GM21360 (cell line): ENCODE measurements around the gene SKI.

Experiments
- ATAC-seq: cut with Tn5 transposase; IDR thresholded peaks from one replicate; pipeline ENCODE4 v1.9.1; 2021; ENCODE audit warnings: mild to moderate bottlenecking, moderate library complexity; ENCODE audit not compliant: unreplicated experiment

The SKI gene

DNA sequence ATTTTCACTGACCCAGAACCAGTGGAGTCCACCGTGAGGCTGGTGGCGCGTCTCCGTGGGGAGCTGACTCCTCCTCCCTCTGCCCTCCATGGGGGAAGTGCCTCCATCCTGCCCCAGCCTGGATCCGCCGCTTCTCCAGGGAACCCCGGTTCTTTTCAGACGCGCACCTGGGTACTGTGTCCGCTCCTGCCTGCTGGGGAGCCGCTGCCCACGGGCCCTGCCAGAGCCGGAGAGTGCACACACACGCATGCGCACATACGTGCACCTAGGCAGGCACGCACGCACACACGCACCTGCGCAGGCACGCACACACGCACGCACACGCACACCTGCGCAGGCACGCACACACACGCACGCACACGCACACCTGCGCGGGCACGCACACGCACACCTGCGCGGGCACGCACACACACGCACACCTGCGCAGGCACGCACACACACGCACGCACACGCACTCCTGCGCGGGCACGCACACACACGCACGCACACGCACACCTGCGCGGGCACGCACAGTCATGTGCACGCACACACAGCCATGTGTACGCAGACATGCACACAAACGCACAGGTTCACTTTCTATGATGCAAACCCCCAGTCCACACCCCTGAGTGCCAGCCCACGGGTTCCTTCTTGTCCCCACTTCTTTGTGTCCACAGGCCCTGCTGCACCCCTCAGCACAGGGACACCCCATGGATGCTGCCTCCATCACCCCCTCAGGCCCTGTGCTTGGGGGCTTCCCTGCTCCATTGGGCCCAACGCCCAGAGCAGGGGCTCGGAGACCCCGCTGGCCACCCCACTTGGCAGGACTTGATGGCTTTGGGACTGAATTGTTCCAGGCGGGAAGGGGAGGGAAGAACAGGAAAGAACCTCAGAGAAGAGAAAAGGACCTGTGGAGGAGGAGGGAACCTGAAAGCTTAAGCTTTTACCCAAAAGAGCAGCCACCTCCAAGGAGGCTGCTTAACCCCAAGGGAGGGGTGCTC, 120.5 kb downstream of the SKI start:
- no peak for ATAC-seq

DNA sequence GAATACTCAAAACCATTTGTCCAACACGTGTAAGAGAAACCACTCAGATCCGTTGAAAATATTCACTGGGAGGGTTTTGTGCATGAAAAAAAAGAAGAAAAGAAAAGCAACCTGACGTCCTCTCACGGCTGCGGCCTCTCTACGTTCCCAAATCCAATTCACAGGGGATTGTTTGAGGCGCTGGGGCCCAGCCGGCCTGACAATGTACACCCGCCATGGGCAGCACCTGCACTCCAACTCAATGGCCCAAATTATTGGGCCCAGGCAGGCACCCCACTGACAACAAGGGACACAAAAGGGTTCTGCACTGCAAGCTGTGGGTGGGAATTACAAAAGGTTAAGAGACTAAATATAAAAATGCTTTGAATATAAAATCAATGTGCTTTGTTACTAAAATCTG, 121.7 kb downstream of the SKI start:
- no peak for ATAC-seq

DNA sequence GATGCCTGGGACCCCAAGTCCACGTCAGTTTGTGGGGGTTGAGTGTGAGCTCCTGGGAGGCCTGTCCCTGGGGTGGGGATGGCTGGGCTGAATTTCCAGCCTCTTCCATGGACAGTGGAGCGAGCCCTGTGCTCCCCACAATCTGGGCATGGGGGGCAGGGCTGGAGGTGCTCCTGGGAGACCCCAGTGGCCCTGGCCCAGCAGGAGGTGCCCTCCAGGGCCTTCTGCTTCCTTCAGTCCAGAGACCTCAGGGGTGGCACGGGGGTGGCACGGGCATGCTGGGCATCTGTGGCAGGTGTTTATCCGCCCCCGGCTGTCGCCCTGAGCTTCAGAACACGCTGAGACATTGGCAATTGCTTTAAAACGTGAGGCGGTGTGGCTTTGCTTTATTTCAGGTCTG, 122.4 kb downstream of the SKI start:
- no peak for ATAC-seq

DNA sequence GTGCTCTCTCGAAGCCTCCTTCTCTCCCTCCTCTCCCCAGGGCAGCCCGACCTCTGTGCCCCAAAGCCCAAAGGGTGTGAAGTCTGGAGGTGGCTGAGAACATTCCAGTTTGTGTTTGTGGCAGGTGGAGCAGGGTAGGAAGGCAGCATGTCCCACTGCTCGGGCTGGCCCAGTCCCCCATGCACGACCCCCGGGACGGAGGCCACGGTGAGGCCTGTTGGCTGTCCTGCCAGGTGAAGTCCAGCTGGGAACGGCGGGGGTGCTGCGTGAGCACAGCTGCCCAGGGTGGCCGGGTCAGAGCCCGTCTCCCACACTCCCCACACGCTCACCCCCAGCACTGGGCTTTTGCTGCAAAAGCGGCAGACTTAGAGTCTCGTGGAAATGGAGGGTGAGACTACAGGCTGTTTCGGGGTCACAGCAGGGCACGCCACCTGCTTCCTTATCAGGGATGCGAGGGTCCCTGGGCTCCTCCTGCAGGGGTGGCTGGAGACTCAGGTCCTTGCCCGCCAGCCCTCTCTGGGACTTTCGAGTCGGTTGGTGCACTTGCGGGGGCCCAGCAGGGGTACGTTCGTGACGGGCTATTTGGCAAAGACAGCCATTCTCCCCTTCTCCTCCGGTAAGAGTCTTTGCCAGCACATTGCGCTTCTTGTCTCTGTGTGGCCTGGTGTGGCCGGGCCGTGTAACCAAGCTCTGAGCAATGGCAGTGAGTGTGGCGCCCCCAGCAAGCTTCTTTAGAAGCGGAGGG, 123.0 kb downstream of the SKI start:
- no peak for ATAC-seq

DNA sequence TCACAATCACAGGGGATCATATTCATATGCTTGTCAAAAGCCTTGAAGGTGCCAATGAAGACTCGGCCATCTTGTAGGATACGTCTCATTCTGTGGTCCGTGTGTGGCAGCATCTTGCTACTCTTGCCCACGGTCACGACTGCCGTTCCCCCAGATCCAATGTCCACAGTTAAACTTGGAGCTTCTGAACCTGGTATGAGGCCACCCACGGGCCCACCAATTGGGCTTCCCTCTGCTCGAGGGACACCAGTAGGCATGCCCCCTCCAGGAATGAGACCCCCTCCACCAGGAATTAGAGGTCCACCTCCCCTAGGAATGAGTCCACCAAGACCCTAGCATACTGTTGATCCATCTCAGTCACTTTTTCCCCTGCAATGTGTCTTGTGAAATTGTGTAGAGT, 123.6 kb downstream of the SKI start:
- no peak for ATAC-seq

DNA sequence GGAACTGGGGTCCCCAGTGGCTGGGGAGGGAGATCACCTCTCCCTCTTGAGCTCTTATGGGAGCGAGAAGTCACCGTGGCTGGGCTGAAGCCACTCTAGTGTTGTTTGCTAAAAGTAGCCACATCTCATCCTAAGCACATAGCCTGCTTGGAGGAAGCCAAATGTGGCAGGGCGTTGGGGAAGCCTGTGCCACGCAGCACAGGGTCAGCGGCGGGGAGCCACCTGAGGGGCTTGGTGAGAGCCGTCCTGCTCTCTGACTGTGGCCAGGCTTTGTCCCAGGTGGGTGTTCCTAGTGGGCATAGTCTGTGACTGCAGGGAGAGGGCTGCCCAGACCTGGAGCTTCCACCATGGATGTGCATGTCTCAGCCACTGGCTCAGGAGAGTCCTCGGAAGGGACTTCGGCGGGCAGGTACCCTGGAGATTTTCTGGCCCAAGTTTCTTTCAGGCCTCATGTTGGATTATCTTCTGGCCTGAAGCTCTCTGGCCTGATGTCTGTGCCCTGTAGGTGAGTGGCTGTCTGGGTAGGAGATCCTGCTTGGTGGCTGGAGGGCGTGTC, 124.3 kb downstream of the SKI start:
- no peak for ATAC-seq

DNA sequence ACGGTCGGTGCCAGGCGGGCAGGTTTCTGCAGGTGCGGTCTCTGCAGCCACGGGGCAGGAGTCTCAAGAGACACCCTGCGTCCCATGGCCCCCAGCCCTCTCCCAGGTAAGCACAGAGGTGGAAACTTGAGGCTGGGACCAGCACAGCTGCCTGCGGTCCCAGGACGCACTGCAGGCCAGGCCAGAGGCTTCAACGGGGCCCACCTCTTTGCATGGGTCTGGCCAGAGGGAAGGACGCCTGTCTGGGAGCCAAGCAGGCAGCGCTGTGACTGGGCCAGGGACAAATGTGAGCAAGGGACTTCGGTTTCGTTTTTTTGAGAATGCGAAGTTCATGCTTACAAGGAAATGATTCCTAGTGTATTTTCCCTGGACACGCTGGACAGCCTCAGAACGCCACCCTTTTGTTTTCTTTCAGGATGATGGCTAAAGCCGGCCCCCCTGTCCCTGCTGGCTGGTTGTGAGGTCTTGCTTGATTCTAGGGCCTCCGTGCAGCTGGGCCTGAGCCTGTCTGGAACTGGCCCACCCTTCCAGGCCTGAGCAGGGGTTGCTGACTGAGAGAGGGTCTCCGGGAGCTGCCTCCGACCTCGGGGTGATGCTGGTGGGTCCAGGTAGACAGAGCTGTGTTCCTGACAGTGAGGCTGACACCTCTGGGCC, 124.9 kb downstream of the SKI start:
- ATAC-seq = no peak

DNA sequence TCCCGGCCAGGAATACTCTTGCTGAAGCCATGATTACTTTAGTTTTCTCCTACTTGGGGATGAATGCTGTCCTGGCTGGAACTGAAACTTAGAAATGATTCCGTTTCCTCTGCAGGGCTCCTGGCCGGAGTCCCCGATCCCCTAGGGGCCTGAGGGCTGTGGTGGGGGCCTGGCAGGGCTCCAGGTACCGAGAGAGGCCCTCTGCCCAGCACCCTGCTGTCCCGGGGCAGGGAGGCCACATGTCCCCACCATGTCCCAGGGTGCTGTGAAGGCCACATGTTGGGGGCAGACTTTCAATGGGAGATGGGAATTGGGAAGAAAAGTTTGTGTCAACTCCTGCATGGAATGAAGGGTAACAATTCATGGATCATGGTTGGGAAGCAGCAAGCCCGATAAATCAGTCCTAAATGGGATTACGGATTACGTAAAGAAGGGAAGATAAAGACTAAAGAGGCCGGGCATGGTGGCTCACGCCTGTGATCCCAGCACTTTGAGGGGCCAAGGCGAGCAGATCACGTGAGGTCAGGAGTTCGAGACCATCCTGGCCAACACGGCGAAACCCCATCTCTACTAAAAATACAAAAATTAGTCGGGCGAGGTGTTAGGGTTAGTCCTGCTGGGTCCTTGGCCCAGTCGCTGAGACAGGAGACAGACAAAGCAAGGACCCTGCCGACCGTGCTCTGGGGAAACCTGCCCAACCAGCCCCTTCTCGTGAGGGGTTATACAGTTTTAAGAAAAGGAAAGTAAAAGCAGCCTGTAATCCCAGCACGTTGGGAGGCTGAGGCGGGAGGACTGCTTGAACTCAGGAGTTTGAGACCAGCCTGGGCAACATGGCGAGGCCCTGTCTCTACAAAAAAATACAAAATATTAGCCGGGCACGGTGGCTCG, 125.7 kb downstream of the SKI start:
- no peak for ATAC-seq

DNA sequence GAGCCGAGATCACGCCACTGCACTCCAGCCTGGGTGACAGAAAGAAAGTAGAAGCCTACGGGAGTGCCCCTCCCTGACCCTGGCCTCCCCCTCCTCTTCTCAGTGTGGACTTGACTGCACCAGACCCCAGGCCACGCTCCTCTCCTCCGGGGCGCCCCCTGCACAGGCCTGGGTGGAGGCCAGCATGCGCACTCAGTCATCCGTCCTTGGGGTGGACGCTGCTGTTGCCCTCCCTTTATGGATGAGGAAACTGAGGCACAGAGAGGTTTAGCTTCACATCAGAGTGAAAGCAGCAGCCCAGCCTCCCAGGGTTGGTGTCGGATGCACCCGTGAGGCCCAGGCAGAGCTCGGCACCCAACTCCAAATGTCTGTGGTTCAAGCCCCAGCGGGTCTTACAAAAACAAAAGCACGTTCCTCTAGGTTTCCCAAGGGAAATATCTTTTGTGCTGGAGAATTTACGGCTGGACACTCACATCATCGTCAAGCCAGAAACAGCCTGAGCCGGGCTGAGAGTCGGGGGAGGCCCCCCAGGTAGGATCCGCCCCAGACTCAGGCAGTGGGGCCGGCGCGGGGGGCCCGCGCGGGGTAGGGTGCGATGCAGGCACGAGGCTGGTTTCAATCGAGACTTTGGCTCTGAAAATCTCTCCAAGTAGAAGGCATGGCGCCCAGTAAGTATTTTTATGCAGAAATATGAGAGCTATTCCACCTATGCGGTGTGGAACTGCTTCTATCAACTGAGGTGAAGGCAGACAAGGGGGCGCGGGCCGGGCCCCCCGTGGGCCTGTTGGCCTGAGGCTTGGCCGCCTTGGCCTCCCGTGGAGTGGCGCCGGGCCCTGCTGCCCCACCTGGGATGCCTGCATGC, 126.6 kb downstream of the SKI start:
- ATAC-seq = no peak

DNA sequence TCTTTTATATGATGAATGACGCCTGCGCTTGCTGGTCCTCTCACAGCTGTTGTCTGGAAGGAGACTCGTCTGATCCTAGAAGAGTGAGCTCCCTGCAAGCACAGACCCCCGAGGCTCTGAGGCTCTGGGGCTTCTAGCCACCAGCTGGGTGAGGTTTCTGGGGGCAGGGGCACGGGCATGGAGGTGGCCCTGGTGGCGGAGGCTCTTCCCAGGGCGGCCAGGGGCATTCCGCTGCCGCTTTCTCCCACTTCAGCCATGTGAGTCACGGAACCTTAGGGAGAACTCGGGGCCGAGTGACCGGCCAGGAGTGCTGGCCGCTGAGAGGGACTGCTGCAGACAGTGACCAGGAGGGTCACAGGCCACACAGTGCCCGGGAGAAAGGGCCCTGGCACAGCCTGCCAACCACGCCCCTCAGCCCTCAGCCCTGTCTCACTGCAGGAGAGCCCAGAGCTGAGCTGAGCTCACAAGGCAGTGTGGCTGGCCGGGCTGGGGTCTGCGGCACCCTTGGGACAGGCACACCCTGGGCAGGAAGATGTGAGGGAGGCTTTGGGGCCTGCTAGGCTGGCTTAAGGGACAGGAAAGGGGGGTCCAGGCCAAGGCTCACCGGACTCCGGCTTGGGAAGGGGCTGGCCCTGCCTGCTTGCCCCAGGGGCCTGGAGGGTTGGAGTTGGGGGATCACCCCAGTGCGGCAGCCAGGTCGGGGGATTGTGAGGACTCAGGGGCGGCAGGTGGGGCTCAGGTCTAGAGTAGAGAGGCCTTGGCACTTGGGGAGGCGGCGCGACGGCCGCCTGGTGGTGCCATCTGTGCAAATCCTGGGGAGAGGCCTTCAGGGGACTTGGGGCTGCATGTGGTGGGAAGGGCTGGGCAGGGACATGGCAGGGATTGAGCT, 127.5 kb downstream of the SKI start:
- ATAC-seq = no peak

DNA sequence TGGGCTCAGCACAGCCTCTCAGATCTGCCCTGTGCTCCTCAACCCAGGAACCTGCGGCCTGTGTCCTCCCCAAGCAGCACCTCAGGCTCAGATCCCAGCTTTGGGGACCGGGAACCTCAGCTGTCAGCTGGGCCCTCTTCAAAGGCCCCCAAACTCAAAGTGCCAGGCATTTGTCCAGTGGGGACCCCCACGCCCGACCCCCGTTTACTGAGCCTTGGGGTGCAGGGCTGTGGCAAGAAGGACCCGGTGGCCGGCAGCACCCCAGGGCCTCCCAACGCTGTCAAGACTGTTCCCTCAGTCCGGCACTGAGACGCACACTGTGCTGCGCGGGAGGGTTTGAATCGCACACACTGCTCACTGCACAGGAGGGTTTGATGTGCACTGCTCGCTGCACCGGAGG, 128.3 kb downstream of the SKI start:
- ATAC-seq = no peak

DNA sequence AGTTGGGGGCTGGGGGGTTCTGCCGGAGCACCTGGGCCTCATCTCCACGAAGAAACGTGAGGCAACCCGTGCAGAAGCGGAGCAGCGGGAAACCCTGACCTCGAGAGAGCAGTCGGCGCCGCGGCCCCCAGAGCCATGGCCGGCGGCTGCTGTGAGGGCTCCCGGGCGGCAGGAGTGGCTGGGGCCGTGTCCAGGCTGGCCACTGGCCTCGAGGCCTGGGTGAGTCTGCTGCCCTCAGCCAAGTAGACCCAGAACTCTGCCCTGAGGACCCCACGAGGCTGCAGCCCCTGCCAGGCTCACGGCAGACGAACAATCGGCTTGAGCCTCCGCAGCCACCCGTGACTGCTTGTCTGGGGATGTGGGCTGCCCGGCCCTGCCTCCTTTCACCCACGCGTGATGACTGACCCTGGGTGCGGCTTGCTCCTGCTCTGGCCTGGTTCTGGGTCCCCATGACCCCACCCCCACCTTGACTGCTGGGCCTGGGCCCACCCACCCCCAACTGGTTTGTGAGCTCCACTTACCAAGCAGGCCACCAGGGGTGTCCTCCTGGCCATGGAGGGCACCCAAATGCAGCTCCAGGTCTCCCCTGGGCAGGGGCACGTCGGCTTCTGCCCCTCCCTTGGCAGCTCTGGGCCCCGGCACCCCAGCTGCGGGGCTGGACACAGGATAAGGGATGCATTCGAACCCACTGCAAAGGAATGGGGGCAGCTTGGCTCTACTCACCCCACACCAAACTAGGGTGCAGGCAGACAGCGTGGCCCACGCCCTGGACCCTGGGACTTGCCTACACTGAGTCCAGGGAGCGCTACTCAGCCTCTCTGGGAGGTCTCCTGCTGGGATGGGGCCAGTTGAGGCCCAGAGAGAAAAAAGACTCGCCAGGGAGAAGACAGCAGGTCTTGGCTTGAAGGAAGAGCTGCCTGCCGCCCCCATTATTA, 129.1 kb downstream of the SKI start:
- ATAC-seq = no peak

DNA sequence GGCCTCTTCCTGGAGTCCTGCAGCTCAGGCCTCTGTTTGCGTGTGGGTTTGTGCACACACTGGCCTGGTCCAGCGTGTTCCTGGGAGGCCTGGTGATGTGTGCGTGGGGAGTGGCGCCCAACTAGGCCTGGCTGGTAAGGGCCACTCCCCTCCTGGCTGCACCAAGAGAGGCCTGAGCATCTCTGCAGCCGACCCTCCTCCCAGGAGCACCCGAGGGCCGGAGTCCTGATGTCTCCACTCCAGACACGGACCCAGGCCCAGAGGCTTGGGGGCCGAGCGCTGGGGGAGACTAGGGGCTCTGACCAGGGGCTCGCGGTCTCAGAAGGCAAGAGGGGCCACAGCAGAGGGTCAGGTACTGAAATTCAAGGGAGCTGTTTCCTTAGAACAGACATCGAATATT, 130.0 kb downstream of the SKI start:
- ATAC-seq = no peak

DNA sequence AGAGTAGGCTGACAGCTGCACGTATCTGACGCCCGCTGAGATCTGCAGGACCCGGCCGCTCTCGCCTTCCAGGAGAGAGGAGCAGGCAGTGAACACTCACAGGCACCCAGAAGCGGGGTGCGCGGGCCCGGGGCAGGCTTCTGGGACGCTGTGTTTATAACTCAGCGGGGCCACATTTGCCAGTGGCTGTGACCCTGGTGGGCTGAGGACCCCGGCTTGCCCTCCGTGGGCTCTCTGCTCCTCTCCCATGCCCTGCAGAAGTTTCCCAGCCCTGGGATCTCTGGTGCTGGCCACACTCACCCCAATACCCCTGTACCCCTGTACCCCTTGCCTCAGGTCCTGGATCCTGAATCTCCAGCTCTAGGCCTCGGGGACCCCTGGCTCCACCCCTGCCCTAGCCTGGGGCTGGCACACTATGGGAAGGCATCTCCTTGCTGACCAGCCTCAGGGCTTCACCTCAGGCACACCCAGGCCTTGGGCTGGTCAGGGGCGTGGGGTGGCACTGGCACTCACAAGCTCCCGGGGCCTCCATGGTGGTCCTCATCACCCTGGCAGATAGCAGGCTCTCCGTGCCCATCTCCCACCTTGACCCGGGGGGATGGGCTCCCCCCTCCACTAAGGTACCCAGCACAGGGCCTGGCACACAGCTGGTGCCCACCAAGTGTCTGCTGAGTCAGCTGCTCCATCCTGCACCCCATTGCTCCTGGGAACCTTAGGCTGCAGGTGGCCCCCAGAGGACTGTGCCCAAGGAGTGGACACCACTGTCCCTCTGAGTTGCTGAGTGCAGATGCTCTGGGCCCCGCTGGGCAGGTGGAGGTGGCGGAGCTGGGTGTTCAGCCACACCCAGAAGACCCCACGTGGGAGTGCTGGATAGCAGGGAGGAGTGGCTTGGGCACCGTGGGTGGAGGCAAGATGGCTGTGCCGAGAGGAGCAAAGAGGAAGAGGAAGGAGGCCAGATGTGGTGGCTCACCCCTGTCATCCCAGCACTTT, 130.8 kb downstream of the SKI start:
- no peak for ATAC-seq
